HepG2 (cell line): ENCODE measurements around the gene ST6GALNAC6. TPM values are rescaled to one million over a fixed set of nuclear protein-coding genes. Genes with fewer than 3 reads are reported as not detected.

ENCODE experiments used
- AHDC1 ChIP-seq: sonication (generic); formaldehyde crosslinking; IDR thresholded peaks from 2 replicates; pipeline ENCODE4 v1.5.1; 2020; ENCODE audit warnings: mild to moderate bottlenecking, missing genetic modification reagents, borderline replicate concordance
- ARNT ChIP-seq: fragments of 450-650 bp; IDR thresholded peaks from 2 replicates; pipeline ENCODE4 v1.6.1; 2017
- BHLHE40 ChIP-seq: IDR thresholded peaks from 2 replicates; pipeline ENCODE4 v1.6.1; 2011; ENCODE audit warnings: low read length, improper control_type of control experiment
- DPF2 ChIP-seq: sonication (generic); formaldehyde crosslinking; IDR thresholded peaks from 2 replicates; pipeline ENCODE4 v1.4.0; 2020; ENCODE audit warnings: mild to moderate bottlenecking, low read depth, missing genetic modification reagents, borderline replicate concordance
- FOXC1 ChIP-seq: sonication (generic); formaldehyde crosslinking; IDR thresholded peaks from 2 replicates; pipeline ENCODE4 v1.8.0; 2022; ENCODE audit warnings: mild to moderate bottlenecking, missing genetic modification reagents, borderline replicate concordance
- GABPB1 ChIP-seq: IDR thresholded peaks from 2 replicates; pipeline ENCODE4 v1.6.1; 2016; ENCODE audit warnings: mild to moderate bottlenecking, missing genetic modification reagents, moderate library complexity, missing compliant biosample characterization
- GZF1 ChIP-seq: sonication (generic); formaldehyde crosslinking; IDR thresholded peaks from 2 replicates; pipeline ENCODE4 v1.5.1; 2020; ENCODE audit warnings: mild to moderate bottlenecking, missing genetic modification reagents
- HDAC1 ChIP-seq: sonication (generic); formaldehyde crosslinking; IDR thresholded peaks from 2 replicates; pipeline ENCODE4 v1.5.1; 2020; ENCODE audit warnings: mild to moderate bottlenecking, missing genetic modification reagents
- PLRG1 ChIP-seq: fragments of 450-650 bp; conservative IDR thresholded peaks from 2 replicates; pipeline ENCODE4 v1.6.1; 2016
- ZNF546 ChIP-seq: sonication (generic); formaldehyde crosslinking; conservative IDR thresholded peaks from 2 replicates; pipeline ENCODE4 v1.8.1; 2023; ENCODE audit warnings: mild to moderate bottlenecking, missing genetic modification reagents
- ZNF580 ChIP-seq: IDR thresholded peaks from 2 replicates; pipeline ENCODE4 v1.6.1; 2016; ENCODE audit warnings: low read depth, borderline replicate concordance
- polyA plus RNA-seq, 8 experiments: library from polyadenylated mRNA; depleted of rRNA in 3 of 8; stranded (reverse) in 7 of 8; unstranded in 1 of 8; fragments of >200 nt; fragmentation: Illumina TruSeq in 4 of 8; extraction: Trizol in 4 of 8; gene quantifications; 2 replicates each; pipeline versions ENCODE4 v1.2.1 to v1.2.3, GENCODE V29; 2011 to 2016; ENCODE audit warnings: low read depth in 4 of 8, missing spikeins in 1 of 8, mixed read lengths in 1 of 8; ENCODE audit not compliant: insufficient read depth in 1 of 8
- total RNA-seq, 5 experiments: library from RNA; depleted of rRNA; stranded (reverse); fragments of >200 nt; fragmentation: Illumina TruSeq; extraction: Trizol; gene quantifications; 2 replicates each; pipeline ENCODE4 v1.2.3, GENCODE V29; 2016; ENCODE audit warnings: low read depth in 1 of 5

Gene ST6GALNAC6
- total and polyA plus RNA-seq, 2 of the 13 experiments (the other 11 are each of a cell fraction or from before 2014, with no cell fraction given): 18.5 to 65.4 TPM

GRCh38 chr9:127926906-127927200, 27.4 kb upstream of the ST6GALNAC6 start (continued):
- TF ChIP-seq PLRG1 (no peak), GABPB1 (no peak), BHLHE40 (no peak), ZNF580 (CRISPR knock-in tag) (no peak), FOXC1 (CRISPR knock-in tag) (no peak), ARNT (no peak), DPF2 (CRISPR knock-in tag) (no peak), ZNF546 (CRISPR knock-in tag) (no peak), AHDC1 (CRISPR knock-in tag) (no peak), GZF1 (CRISPR knock-in tag) (no peak), HDAC1 (CRISPR knock-in tag) (no peak)
